Right hindlimb (tissue), 1 donor: ENCODE data around the gene AP3D1.
"Not testable (repeated sequence)": the region's sequence is repeated elsewhere in the genome, so short reads cannot be mapped to it uniquely, and the experiment has no call there.

Experiments used
- DNase-seq: peaks from one replicate; pipeline ENCODE4 v3.0.0-alpha.2; 2018

The AP3D1 gene

DNA sequence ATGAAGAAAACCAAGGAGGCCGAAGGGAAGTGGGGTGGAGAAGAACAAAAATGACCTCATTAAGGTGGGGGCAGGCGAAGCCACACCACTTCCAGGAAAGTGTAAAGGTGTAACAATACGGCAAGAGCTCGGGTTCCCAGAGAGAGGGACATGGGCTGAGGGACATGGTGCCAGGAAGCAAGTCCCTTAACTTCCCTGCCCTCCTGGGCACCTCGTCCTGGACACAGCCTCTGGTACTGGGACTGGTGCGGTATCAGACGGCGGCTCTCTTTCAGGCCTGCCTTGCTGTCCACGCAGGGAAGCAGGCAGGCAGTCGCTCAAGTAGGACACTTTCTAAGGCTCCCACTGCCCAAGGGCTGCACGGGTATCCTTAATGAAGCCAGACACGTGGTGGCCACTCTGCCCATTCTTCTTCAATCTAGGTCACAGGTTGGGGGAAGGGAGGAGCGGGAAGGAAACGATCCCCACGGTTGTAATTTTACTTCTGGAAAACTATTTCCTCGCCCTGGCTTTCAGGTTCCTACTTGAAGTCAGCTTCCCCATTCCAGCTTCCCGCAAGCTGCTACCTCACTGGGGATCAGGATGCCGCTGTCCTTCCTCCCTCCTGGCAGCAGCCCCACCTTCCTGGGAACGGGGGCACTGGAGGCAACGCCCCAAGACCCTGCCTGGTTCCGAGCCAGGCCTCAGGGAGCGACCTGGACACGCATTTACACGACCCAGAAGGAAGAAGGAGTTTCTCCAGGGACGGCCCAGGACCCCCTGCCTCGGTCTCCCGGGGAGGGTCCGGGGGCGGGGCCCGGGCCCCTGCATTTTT, 1.2 kb downstream of the AP3D1 start:
- no peak for DNase-seq

DNA sequence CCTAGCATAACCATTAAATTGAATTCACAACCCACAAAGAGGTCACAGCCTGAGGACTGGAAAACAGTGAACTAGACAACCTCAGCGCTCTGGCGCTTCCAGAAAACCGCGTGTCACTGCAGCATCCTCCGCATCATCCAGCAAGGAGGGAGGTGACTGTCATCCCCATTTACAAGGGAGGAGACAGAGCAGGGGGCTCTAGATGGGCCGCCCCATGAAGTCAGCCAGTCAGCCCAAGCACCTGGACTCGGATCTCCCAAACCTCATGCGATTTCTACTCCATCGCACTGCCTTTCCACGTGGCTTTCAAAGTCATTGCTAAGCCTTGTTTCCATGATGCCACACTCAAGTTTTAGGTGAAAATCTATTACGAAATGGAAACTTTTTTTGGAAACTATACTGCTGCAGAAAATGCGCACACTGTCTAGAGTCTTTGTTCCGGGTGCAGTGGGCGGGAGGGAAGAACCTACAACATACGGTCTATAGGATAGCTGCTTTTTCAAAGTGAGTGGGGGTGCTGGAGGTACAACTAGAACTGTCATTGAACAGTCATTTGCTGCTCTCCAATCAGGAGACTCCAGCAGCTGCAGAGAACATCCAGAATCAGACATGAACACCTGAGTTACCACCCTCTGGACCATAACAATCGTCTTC, 2.8 kb downstream of the AP3D1 start:
- no peak for DNase-seq

DNA sequence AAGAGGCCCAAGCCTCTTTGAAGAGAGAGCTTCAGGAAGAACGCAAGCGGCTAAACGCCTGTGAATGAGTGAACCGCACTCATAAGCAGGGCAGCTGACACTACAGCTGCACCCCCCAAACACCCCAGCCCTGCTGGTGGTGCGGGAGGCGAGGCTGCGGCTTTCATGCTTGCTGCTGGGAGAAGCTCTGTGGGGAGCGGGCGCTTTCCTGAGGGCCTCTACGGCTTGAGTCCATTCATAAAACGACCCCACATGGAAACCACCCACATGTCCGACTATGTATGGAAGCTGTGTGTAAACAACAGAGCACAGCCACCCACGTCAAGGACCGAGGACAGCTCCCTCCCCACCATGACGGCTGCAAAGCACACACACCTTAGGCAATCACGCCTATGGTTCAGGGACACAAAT, 5.5 kb downstream of the AP3D1 start:
- DNase-seq: no peak

DNA sequence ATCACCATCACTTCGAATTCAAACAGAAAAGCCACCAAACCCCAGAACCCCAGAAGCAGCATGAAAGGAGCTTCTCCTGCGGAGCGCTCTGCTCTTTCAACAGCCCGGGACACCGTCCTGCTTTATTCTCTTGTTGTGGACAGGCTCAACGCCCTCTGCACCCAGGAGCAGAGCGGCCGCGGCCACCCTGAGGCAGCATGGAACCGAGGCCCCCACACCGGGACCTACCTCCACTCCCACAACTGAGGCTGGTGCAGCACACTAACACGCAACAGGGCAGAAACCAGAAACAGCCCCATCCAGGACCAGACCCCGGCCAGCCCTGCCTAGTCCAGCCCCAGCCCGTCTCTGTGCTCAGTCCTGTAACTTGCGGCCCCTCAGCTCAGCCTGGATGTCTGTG, 7.2 kb downstream of the AP3D1 start:
- DNase-seq: no peak

DNA sequence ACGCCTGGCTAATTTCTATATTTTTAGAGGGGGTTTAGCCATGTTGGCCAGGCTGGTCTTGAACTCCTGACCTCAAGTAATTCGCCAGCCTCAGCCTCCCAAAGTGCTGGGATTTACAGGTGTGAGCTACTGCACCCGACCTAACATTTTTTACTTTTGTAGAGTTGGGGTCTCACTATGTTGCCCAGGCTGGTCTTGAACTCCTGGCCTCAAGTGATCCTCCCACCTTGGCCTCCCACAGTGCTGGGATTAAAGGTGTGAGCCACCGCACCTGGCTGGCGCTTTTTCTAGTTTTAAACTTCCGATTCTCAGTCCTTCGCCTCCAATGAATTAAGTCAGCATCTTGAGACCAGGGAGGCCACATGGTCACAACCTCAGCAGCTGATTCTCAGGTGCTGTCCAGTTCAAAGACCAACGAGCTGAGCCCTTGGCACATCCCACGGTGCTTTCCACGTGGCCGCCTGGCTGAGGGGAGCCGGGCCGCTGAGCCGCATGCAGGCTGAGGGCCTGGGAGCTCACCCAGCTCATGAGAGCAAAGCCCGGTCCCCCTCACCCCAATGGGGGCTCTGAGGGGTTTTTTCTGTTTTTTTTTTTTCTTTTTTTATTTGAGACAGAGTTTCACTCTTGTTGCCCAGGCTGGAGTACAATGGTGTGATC, 9.1 kb downstream of the AP3D1 start:
- DNase-seq: no peak

DNA sequence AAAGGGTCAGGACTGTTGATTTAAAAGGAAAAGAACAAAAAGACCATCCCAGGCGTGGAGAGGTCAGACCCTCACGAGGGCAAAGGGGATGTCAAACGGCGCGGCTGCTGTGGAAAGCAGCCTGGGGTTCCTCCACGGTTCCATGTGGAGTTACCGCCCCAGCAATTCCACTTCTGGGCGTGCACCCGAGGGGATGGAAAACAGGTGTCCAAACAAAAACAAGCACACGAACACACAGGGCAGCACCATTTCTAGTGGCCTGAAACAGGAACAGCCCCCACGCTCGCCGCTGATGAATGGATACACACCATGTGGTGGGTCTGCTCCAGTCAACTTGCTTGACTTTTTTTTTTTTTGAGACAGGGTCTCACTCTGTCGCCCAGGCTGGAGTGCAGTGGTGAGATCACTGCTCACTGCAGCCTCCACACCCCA, 11.2 kb downstream of the AP3D1 start:
- no peak for DNase-seq

DNA sequence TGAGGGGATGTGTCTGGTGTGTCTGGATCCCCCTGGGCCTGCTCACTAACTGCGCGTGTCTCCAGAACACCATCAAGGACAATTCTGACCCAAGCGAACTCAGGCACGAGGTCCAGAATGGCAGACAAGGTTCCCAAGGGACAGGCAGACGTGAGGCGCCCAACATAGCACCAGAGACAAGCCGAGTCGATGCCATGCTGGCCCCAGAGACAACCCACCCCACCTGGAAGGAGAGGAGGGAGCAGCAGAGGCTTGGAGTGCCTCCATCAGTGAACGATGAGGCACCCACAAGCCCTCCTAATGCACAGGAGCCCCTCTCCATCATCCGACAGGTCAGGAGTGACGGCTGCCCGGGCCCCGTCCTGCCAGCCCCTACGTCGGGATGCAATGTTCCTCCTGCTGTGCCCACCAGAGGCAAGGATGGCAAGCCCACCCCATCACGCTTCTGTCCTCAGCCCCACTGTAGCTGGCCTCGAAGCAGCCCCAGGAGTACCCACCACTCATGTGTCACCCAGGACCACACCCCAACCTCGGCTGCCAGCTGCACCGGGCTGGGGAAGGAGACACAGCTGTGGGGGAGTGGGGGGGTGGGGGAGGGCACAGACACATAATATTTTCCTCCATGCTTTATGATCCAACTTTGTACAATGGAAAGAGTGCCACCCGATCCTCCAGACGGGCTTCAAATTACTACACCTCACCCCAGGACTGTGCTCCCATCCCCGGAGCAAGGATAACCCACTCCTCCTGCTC, 11.8 kb downstream of the AP3D1 start:
- DNase-seq: no peak

DNA sequence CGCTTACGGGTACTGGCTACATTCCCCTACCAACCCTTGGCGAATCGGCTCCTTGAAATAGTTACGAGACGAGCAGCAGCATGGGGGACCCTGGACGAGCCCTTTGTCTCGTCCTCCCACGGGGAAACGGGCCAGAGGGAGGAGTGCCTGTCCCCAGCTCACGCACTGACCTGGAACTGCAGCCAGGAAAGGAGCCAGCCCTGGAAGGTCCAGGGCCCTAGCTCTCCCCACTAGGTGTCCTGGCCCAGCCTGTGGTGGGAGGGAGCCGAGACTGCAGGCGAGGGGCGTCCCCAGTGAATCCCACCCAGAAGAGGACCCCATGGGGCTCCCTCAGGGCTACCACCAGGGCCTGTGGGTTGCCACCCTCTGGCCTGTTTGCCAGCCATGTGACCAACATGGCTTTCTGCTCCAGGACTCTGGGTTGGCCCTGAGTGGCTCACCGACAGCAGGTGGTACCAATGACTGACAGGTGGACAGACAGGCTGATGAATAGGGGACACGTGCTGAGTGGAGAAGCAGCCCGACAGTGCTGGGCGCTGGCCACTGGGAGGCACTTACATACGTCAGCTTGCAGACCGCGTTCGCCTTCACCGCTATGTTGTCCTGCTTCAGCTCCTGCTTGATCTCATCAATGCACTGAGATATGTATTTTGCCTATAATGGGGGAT, 13.2 kb downstream of the AP3D1 start:
- no peak for DNase-seq

DNA sequence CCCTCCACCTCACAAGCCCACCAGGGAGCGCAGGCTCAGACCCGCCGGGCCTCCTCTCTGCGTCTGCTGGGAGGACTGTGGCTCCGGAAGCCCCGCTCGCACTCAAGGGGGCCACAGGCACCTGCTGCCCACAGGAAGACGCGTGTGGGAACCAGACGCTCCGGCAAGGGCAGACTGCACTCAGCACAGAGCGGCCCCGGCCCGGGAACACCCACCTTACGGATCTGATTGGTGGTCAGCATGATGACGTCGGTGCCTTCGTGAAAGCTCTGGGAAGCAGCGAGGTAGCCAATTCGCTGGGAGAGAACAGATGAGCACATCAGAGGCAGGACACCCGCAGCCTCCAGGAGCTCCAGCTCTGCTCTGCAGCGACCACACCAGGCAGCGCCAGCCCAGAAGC, 14.6 kb downstream of the AP3D1 start:
- no peak for DNase-seq

DNA sequence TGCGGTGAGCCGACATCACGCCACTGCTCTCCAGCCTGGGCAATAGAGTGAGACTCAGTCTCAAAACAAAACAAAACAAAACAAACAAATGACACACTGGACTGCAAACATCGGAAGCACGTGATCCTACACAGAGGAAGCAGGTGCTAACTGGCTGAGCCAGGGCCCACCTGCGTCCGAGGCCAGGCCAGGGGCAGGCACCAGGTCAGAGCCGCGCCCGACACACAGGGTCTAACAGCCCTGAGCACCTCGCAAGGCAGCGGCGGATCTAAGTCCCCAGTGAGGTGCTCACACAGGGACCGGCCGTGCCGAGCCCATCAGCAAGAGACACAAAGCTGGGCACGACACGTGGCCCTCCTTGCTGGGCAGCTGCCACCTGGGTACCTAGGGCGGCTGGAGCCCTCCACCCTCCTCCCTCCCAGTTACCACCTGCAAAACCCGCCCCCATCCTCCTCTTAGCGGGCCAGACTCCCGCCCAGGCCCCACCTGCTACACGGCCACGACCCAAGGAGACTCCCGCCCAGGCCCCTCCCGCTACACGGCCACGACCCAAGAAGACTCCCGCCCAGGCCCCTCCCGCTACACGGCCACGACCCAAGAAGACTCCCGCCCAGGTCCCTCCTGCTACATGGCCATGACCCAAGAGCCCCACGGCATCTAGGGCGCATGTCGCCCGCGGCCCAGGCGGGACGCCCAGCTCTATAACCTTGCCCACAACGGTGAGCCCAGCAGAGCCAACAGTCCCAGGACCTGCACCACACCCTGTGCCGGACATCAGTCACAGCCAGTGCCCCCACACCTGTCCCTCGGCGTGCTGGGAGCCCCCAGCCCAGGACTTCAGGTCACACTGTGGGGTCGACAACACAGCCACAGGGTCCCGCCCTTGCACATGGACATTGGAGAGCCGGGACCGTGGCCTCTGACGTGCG, 15.6 kb downstream of the AP3D1 start:
- DNase-seq: no peak

DNA sequence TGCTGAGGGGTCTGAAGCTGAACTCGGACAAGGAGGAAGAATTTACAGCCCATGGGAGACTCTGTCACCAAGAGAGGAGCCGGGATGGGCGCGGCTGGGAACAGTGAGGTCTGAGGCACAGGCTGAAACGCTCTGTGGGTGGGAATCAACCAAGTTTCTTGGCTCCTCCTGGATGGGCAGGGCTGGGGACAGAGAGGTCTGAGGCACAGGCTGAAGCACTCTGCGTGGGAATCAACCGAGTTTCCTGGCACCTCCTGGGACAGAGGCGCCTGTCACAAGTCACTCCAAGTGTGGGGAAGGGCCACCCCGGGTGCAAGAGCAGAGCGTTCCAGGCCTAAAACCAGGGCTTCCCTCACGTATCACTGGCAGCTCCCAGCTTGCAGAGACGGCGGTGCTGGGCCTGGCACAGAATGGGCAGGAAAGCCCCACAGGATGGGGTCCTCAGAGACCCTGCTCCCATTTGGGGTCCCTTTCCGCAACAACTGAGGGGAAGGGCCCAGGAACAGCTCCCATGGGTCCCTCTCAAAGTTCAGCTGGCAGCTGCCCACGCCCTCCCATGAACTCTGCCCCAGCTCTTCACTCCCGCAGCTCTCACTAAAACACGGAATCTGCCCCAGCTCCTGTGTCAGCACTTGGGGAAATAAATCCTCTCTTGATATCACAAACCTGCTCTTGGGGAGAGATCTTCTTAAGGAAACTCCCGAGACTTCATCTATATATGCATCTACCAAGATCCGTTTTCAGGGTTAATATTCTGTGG, 18.5 kb downstream of the AP3D1 start:
- DNase-seq: peak; percentile 18

DNA sequence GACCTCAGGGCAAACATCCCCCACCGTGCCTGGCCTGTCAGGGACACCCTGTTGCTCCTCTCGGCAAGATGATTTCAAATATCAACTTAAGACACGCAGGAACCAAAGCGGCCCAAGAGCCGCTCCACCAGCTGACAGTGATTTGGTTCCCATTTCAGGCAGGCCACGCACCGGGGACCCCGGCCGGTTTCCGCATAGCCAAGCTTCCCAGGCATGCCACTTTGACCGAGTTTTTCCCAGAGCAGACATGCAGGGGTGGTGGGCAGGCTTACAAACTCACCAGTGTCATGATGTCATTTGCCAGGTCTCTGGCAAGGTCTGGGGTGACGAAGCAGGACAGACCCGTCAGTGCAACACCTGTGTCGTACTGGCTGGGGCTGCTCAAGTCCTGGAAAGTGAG, 19.2 kb downstream of the AP3D1 start:
- no peak for DNase-seq

DNA sequence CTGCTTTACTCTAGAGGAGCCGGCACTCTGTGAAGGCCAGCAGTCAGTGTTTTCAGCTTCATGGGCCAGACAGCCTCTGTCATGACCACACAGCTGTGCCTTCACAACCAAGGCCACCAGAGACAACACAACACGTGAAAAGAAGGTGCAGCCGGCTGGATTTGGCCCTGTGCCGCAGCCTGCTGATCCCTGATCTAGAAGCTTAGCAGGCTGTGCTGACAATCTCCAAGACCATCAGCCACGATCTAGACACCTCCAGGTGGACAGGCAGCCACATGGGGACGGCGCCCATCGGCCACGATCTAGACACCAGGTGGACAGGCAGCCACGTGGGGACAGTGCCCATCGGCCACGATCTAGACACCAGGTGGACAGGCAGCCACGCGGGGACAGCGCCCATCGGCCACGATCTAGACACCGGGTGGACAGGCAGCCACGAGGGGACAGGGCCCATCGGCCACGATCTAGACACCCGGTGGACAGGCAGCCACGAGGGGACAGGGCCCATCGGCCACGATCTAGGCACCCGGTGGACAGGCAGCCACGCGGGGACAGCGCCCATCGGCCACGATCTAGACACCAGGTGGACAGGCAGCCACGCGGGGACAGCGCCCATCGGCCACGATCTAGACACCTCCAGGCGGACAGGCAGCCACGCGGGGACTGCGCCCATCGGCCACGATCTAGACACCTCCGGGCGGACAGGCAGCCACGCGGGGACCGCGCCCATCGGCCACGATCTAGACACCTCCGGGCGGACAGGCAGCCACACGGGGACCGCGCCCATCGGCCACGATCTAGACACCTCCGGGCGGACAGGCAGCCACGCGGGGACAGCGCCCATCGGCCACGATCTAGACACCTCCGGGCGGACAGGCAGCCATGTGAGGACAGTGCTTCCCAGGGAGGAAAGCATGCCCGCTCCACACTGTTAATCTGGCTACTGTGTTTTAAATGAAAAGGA, 20.1 kb downstream of the AP3D1 start:
- not testable (repeated sequence) for DNase-seq

DNA sequence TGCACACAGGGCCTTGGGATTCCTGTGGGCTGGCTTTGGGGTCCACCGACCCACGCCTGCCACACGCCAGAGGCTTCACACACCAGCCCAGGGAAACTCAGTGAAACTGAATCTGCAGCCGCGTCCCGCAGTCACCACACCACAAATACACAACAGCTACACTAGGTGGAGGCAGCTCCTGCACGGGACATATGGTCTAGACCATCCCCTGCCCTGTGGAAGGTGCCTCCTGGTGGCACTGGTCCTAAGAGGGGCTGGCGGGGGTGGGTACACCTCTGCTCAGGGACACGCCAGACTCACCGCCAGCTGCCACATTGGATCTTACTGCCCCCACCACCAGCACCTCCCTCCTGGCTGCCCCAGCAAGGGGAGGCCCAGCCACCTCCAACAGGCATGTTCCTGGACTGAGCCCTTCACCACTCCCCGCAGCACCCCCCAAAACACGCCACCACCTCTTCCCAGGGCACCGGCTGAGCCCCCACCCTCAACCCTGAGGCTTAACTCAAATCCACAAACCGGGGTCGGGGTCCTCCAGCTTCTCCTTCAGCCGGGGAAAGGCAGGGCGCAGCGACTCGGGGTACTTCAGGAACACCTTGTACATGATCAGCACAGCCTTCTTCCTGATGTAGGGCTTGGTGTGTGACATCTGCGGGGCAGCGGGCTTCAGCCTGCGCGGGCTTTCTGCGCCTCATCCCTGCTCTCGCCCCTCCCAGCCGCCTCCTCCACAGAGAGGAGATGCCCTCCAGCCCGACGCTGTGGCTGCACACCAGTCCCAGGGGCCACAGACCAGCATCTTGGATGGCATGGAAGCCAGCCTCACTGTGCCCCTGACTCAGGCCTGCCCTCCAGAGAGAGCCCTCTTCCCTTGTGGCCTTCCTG, 21.2 kb downstream of the AP3D1 start:
- peak; percentile 14 for DNase-seq

DNA sequence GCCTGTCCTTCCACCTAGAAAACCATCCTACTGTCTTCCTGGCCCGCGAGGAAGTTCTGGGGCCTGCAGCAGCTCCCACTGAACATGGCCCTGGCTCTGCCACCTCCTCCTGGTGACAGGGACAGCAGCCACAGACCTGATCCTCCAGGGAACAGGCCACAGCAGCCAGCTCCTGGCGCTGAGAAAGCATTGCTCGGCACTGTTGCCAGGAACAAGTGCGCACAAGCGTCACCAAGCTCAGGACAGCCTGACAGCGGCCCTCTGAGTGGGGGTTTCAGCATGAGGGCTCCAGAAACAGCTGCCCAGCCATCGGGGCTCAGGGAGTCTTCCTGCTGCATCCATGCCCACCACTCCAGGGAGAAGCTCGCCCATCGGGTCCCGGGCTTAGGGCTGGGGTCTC, 21.9 kb downstream of the AP3D1 start:
- DNase-seq: no peak

DNA sequence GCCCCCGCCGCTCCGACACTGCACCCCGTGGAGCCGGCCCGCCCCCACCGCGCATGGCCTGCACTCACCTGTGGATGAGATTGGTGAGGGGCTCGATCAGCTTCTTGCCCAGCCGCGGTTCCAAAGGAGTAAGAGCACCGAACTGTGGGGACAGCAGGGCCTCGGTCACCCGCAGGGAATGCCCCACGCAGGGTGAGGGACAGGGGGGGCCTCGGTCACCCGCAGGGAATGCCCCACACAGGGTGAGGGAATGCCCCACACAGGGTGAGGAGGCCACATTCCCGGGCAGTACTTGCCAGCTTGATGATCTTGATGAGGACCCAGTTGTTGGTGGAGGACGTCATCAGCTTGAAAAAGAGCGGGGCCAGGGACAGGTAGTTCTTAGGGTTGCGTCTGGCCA, 22.3 kb downstream of the AP3D1 start:
- no peak for DNase-seq

DNA sequence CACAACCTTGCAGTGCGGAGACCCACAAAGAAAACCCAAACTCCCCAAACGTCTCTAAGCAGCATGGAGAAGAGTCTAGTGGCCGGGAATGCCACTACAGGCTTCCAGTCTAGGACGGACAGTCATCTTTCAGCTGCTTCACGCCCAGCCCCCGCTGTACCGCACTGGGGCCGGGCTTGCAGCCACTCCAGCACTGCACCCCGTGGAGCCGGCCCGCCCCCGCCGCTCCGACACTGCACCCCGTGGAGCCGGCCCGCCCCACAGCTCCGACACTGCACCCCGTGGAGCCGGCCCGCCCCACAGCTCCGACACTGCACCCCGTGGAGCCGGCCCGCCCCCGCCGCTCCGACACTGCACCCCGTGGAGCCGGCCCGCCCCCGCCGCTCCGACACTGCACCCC, 23.1 kb downstream of the AP3D1 start:
- not testable (repeated sequence) for DNase-seq

DNA sequence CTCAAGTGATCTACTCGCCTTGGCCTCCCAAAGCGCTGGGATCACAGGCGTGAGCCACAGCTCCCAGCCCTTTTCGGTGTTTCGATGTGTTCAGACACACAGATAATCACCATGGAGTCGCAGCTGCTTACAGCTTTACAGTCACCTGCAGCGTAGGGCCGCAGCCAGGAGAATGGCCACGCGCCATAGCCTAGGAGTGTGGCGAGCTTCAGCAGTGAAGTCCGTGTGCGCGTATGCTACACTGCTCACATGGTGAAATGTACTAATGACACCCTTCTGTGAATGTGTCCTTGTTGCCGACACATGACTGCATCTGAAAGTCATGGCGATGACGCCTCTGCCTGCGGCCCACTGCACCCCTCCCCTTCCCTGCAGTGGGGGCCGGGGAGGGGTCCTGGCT, 23.6 kb downstream of the AP3D1 start:
- no peak for DNase-seq
